Lung (tissue), 12 donors: ENCODE results near the gene ZNF747. TPM values are rescaled to one million over a fixed set of nuclear protein-coding genes. Genes with fewer than 3 reads are reported as not detected.

Source experiments
- ATAC-seq: fragments of 200-7000 bp; cut with Tn5 transposase; one replicate; pipeline ENCODE4 v1.9.1; 2020; ENCODE audit warnings: moderate number of reproducible peaks; ENCODE audit not compliant: insufficient read depth, low FRiP score
- DNase-seq, 3 donors: peaks; one replicate each; pipeline ENCODE4 v3.0.0-alpha.2; 2013 to 2017
- H3K27ac ChIP-seq, 2 donors: one replicate each; pipeline ENCODE4 v1.5.1; 2013; ENCODE audit warnings: mild to moderate bottlenecking in 2 of 2, moderate library complexity in 2 of 2, control low read depth in 1 of 2, inconsistent platforms in 1 of 2, low read depth in 1 of 2, low read length in 1 of 2
- H3K27me3 ChIP-seq, 3 donors: one replicate each; pipeline ENCODE4 v1.5.1; 2013; ENCODE audit warnings: low read length in 2 of 3; ENCODE audit not compliant: control insufficient read depth in 3 of 3, insufficient read depth in 3 of 3
- H3K36me3 ChIP-seq, 4 donors: one replicate each; pipeline ENCODE4 v1.5.1; 2013; ENCODE audit warnings: low read length in 4 of 4, mild to moderate bottlenecking in 1 of 4, moderate library complexity in 1 of 4; ENCODE audit not compliant: control insufficient read depth in 4 of 4, insufficient read depth in 4 of 4
- H3K4me1 ChIP-seq, 5 donors: one replicate each; pipeline ENCODE4 v1.5.1; 2013; ENCODE audit warnings: low read length in 5 of 5, mild to moderate bottlenecking in 2 of 5, moderate library complexity in 1 of 5; ENCODE audit not compliant: control insufficient read depth in 5 of 5, insufficient read depth in 5 of 5
- H3K4me3 ChIP-seq: one replicate; pipeline ENCODE4 v1.5.1; 2013; ENCODE audit warnings: mild to moderate bottlenecking, control low read depth, moderate library complexity
- H3K9ac ChIP-seq, 2 donors: one replicate each; pipeline ENCODE4 v1.5.1; 2013; ENCODE audit warnings: low read length in 2 of 2, control low read depth in 1 of 2; ENCODE audit not compliant: insufficient read depth in 1 of 2
- H3K9me3 ChIP-seq, 4 donors: one replicate each; pipeline ENCODE4 v1.5.1; 2013; ENCODE audit warnings: low read length in 3 of 4, mild to moderate bottlenecking in 1 of 4, moderate library complexity in 1 of 4; ENCODE audit not compliant: control insufficient read depth in 4 of 4, insufficient read depth in 3 of 4
- WGBS, 2 donors: extraction: QIAGEN DNeasy Blood & Tissue Kit; methylation state at CpG; one replicate each; pipeline ENCODE4 v1.1.7; 2013; 5-methylcytosine and 5-hydroxymethylcytosine counted together
- polyA plus RNA-seq, 2 donors: library from polyadenylated mRNA; stranded (reverse); fragments of 200-250 nt; gene quantifications; one replicate each; pipeline ENCODE4 v1.2.1, GENCODE V29; 2013
- total RNA-seq, 2 donors: library from RNA; depleted of rRNA in 1 of 2; stranded (reverse); fragments of >200 nt in 1 of 2; gene quantifications; one replicate each; pipeline ENCODE4 v1.2.1, GENCODE V29; 2014 to 2021
- TF ChIP-seq, protein P1 (sequence below): IDR thresholded peaks from 2 replicates; pipeline ENCODE4 v1.5.1; 2012; ENCODE audit warnings: mild to moderate bottlenecking; ENCODE audit errors: control extremely low read depth, extremely low read depth
- donor health status: control.
- donor health status: control.
- donor health status: Bipolar disorder and iron deficiency.
- donor health status: healthy.
- donor health status: DM: yes; HTN: yes; CAD: no.

ZNF747 gene
- total and polyA plus RNA-seq, 4 donors: 7.1 to 11.7 (median 9.2) TPM

DNA sequence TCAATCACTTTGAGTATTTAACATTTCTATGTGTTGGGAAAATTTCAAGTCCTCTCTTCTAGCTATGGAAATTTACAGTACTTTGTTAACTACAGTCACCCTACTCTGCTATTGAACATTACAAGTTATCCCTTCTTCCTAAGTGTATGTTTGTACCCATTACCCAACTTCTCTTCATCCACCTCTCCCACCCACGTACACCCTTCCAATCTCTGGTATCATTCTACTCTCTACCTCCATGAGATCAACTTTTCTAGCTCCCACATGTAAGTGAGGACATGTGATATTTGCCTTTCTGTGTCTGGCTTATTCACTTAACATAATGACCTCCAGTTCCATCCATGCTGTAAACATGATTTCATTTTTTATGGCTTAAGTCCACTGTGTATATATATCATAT is 40.0 kb upstream of the ZNF747 start:
- peaks cover 5 to 18% (median 8%) of the 10 kb centered on the region in 5 donors for H3K4me1 ChIP-seq
- no peaks in the 10 kb centered on the region for H3K9me3 ChIP-seq
- no peak for ATAC-seq
- no peak for DNase-seq
- H3K4me3 ChIP-seq: no peak overlapping the region
- H3K9ac ChIP-seq: no peak overlapping the region
- H3K36me3 ChIP-seq: peaks cover 0 to 7% (median 4%) of the 10 kb centered on the region in 4 donors
- no peak overlapping the region for H3K27ac ChIP-seq
- H3K27me3 ChIP-seq: no peaks in the 10 kb centered on the region
- TF ChIP-seq, protein P1, sequence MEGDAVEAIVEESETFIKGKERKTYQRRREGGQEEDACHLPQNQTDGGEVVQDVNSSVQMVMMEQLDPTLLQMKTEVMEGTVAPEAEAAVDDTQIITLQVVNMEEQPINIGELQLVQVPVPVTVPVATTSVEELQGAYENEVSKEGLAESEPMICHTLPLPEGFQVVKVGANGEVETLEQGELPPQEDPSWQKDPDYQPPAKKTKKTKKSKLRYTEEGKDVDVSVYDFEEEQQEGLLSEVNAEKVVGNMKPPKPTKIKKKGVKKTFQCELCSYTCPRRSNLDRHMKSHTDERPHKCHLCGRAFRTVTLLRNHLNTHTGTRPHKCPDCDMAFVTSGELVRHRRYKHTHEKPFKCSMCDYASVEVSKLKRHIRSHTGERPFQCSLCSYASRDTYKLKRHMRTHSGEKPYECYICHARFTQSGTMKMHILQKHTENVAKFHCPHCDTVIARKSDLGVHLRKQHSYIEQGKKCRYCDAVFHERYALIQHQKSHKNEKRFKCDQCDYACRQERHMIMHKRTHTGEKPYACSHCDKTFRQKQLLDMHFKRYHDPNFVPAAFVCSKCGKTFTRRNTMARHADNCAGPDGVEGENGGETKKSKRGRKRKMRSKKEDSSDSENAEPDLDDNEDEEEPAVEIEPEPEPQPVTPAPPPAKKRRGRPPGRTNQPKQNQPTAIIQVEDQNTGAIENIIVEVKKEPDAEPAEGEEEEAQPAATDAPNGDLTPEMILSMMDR: no peak
- WGBS, 2 donors: 83 to 86% methylated on average over 1 of the region's 1 CpG

DNA sequence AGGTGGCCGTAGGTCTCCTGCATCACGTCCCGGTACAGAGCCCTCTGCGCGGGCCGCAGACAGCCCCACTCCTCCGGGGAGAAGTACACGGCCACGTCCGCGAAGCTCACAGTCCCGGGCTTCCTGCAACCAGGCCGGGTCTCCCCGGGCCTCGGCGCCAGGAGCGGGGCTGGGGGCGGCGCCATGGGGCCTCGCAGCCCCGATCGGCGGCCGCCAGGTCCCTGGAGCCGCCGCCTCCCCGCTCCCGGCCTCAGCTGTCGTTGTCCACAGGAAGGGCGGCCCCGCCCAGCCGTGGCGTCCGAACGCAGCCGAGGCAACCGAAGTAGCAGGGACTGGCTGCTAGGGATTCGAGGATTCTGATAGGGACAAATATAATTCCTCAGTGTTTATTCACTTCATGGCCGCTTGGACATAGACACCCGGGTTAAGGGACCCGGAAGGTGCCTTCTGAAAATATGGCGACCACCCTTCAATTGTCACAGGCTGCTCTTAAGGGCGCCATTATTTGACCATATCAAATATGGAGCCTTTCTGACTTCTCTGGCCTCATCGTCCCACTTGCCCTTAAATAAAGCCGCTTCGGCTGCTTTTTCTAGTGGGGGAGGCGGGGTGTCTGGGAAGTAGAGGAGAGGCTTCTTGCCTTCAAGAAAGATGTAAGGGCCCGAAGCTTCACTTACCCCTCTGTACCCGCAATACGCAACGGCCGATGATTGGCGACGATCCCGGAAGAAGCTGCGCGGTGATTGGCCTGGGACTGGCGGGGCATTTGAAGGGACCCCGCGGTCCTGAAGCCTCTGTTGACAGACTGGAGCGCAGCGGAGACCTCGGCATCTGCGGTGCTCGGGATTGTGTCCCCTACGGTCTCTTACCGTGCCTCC is 37.0 kb upstream of the ZNF747 start, which contains the start of gene ZNF688:
Gene ZNF688 (minus strand): TSS at position 270 of the 878 bp plus-strand sequence. CDS start 85 bp downstream, at position 185.
- peaks cover 5 to 18% (median 9%) of the 10 kb centered on the region in 5 donors for H3K4me1 ChIP-seq
- DNase-seq (peak; percentile 98 to 99 (median 99)), ATAC-seq (peak; percentile 86)
- WGBS, 2 donors: 0% methylated on average over 58 to 67 of the region's 67 CpGs
- peak within 1 kb of the TSS; percentile 44 for H3K4me3 ChIP-seq
- peak within 1 kb of the TSS; percentile 16 to 92 for H3K9ac ChIP-seq
- H3K27ac ChIP-seq: peak within 1 kb of the TSS; percentile 92 to 96
- TF ChIP-seq, protein P1: no peak
- H3K9me3 ChIP-seq: no peaks in the 10 kb centered on the region
- H3K36me3 ChIP-seq: peaks cover 0 to 4% (median 0%) of the 10 kb centered on the region in 4 donors
- H3K27me3 ChIP-seq: no peaks in the 10 kb centered on the region

GRCh38 chr16:30570636-30571444 is 36.2 kb upstream of the ZNF747 start:
- DNase-seq (peak; percentile 50 to 67 (median 67)), ATAC-seq (no peak)
- Histone ChIP-seq H3K9ac (peak overlapping the region; percentile 16 to 87), H3K27me3 (no peaks in the 10 kb centered on the region), H3K4me1 (peaks cover 5 to 18% (median 9%) of the 10 kb centered on the region in 5 donors), H3K9me3 (no peaks in the 10 kb centered on the region), H3K27ac (peak overlapping the region; percentile 92 to 96), H3K4me3 (peak overlapping the region; percentile 43), H3K36me3 (peaks cover 0 to 4% (median 0%) of the 10 kb centered on the region in 4 donors)
- TF ChIP-seq, protein P1: no peak
- 8 to 9% methylated on average over 22 of the region's 22 CpGs for WGBS, 2 donors
